HG03025 (cell line): ENCODE results near the gene HS1BP3.

Source experiments
- ATAC-seq: cut with Tn5 transposase; IDR thresholded peaks from one replicate; pipeline ENCODE4 v1.9.1; 2021; ENCODE audit warnings: mild to moderate bottlenecking, moderate library complexity; ENCODE audit not compliant: unreplicated experiment, low FRiP score

HS1BP3 gene

DNA sequence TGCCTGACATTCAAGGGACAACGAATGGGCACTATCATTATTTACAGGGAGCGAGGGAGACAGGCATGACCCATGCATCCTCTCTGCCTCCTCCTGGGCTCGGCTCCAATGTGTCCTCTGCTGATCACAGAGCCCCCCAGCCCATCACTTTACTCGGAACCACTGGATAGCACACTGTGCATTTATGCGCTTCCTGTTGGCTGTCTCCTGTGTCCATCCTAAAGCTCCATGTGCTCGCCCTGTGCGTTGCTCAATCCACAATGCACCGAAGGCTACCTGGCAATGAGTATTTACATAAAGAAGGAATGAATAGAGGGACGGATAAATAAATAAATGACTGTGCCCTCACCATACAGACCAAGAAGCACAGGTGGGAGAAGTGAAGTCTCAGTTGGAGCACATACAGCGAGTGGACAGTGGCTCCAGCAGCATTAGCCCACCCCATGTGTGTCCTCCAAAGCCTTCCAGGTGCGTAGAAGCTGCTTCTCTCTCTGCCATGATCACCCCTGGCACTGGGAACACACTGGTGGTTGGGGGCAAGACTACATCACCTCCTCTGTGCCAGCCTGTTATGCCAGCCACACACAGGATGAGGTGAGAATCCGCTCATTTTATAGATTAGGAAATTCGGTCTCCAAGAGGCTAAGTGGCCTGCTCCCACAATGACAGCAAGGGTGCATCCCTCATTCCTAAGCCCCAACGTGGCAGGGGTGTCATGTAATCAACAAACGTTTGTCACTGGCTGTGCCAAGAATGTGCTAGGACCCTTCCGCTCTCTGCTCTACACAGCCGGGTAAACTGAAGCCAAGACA lies 13.7 kb upstream of the HS1BP3 start:
- ATAC-seq = no peak

DNA sequence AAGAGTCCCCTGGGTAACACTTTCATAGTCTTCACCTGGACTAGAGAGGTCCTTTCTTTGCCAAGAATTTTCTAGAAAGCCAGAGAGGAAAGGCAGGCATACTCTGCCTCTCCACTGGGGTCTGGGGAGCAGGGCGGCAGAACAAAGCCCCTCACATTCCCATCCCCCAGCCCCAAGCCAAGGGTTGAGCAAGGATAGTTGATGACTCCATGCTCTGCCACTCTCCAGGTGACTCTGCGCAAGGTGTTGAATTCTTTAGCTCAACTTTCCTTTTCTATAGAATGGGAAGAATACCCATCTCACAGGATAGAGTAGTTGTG lies 13.1 kb upstream of the HS1BP3 start:
- no peak for ATAC-seq

DNA sequence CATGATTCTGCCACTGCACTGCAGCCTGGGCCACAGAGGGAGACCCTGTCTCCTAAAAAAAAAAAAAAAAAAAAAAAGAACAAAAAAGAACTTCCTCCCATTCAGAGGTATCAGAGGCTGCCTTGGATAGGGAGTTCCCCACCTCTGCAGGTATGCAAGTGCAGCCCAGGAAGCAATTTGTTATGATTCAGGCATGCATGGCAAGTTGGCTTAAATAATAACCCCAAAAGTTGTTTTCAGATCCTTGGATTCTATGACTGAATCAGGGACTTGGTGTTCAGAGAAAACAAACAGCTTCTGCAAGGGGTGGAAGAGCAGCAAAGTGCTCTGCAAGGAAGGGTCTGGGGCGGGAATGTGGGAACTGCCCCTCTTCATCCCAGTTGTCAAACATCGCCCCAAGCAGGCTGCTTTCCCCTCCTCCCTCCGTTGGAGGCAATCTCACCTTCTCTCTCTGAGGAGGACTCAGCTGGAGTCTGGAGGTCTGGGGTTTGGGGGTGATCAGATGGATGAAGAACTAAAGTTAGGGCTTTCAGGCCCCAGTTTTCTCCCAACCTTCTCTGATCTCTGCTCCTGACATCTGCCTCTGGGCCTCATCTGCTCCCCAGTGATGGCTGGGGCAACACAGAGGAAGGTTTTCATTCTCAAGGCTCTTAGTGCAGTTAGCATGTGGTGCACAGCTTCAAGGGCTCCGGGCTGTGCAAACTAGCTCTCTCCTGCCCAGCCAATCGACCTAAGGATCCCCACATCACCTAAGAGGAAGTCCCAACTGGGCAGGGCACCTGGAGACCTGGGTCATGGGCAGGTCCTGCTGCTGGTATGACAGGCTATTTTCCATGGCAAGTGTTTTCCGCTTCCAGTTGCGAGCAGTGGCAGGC lies 12.5 kb upstream of the HS1BP3 start:
- no peak for ATAC-seq

DNA sequence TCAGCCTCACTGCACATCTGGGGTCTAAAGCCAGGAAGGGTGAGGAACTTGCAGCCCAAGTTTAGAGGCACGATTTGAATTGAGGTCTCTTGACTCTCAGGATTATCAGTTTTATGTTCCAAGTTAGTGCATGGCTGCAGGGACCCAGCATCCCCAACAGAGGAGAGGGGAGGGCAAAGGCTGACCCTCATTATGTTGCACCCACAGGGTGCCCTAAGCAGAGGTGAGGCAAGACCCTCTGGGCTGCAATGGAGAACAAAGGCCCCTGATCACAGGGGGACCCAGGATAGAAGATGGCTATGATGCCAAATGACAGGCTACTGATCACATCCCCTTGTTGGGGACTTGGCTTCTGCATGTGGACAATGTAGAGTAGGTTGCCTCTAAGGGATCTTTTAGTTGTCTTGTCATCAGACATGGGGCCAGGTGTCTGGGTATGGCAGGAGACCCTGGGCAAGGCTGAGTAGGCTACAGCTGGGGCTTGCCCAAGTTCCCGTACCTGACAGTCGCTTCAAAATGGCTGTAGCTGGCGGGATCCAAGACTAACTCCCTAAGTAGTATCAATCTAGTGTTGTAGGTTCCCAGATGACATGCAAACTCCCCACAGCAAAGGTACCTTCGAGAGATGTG lies 11.5 kb upstream of the HS1BP3 start:
- ATAC-seq = no peak

DNA sequence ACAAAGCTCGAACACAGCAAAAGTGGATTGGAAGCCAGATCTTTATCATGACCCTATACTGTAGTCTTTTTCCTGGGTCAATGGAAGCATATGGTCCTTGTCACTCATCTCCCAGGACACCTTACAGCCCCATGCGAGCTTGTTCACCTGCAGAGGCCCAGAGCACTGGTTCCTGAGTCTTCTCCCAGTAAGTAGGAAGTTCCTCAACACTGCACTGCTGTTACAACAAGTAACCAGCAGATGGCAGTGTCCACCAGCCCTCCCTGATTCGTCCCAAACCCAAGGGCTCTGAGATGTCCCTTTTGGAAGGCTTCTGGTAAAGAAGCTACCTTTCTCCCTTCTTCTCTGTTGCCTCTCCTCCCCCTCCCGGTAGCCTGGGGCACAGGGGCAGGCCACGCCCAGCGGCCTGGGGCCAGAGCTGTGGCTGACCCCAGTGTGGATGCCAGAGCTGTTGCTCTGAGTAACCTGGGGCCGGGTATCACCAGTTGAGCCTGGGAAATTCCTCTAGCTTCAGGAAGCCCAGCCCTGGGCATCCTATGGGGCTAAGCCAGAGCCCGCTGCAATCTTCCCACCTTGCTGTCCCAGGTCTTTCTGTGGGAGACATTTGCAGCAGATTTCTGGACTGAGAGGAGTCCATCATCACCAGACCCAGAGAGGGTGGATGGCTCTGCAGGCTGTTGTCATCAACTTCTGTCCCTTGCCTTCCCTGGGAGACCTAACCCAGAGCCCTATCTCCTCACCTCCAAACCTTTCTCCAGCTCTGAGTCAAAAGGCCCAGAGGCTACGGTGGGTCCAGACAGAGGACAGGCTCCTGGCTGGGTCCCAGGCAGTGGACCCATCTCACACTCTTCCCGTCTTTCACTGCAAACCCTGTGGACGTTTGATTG lies 10.8 kb upstream of the HS1BP3 start:
- peak; percentile 52 for ATAC-seq

DNA sequence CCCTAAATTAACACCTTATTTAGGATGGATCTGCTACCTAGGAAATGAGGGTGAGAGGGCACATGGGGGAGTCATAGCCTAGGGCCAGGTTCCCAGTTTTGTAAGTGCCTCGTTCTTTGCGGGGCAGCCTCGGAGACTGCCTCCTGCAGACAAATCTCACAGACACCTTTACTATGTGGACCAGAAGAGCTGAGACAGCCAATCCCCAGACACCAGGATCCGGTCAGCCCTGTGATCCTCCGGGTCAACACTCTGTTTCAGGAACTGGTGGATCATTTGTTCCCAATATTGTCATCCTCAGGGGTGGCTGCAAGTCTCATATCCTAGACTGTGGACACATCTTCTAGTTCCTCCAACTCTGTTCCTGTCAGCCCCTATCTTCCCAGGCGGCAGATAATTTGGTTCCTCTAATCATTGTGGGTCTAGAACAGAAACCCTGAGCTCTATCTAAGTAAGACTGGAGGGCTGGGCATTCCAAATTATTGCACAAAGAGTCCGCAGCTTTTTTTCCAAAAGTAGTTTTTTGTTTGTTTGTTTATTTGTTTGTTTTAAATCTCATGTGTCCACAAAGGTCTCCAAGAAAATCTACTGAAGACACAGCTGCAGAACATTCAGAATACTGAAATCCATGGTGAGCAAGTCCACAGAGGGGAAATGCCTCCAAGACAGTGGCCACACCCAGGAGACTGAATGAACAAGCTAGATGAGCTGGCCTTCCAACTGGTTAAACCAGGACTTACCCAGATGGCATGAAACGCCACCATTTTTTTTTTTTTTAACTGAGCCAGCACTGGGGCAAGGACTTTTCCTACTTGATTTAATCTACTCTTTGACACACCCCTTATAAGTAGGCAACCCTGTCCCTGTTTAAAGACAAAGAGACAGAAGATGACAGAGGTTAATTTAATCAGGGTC lies 9.9 kb upstream of the HS1BP3 start:
- ATAC-seq = no peak

DNA sequence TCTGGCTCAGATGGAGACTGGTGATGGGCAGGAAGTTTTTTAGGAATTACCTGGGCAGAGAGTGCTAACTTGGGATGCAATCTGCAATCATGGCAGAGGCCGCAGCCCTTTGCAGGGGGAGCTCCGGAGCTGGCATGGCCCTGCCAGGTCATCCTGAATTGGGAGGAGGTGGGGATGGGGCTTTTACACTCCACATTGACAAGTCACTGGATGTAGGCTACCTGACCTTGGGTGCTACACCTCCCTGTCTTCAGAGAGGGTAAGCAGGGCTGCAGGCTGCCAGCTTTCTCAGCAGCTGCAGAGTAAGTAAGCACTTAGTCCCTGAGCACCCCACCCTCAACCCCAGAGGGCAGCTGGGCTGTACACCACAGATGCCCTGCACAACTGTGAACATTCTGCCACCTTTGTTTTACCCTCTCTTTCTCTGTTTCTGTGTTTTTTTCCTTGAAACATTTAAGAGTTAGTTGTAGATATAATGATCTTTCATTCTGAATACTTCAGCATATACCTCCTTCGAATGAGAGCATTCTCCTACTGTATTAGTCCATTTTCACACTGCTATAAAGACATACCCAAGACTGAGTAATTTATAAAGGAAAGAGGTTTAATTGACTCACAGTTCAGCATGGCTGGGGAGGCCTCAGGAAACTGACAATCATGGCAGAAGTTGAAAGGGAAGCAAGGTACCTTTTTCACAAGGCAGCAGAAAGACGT lies 6.8 kb upstream of the HS1BP3 start:
- ATAC-seq = no peak

DNA sequence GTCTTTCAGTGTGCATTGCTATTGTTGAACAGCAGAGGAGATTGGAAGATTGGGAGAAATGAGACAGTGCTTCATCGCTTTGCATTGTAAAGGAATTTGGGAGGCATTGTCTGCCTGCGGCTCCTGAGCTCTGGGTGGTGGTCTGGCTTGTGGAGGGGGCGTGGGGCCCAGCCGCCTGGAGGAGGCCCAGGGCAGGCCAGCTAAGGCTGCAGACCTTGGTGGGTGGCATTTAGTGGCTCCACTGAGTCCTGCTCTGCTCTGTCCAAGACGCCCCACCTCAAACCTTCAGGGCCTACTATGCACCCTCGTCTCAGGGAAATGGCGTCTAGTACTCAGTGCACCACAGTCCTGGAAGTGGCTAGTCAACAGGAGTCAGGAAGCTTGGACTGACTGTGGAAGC lies 5.7 kb upstream of the HS1BP3 start:
- ATAC-seq = no peak

DNA sequence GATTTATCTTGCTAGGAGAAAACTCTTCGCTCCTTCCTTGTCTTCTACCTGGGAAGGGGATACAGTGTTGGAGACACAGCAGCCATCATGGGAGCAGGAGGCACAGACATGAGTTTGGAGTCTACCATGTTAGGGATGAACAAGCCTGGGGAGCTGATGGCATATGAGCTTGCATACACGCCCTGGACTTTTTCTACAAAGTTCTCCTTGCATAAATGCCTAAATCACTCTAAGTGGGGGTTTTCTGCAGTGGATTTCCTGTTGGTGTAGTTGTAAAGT lies 3.6 kb upstream of the HS1BP3 start:
- ATAC-seq = no peak

DNA sequence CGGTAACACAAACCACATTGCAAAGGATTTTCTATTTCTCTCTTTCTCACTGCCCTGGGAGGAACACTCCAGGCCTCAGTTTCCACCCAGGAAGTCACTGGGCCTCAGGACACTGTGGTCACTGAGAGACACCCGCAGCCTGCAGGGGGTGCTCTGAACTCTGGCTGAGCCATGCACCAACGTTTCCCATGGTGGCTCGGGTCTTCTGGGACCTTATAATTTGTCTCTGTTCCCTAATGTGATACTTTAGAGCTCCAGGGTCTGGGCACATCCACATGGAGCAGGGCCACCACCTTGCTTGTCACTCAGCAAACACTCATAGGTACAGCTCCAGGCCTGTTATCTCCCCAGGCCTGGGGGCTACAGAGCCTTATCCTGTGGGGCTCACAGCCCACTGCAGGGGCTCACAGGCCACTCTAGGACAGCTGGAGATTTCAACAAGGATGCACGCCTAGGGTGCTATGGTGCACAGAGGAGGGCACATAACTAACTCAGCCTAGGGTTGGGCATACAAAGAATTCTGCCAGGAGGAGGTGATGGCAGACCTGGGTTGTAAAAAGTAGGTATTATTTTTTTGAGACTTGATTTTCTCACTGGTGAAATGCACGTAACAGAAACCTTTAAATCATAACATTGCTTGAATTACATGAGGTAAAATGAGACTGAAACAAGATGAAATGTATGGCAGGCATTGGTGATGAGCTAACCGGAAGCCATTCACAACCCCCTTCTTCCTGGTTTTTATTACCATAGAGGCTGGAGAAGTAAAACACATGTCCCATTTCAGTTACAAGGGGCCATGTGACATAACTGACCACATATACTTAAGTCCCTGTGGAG lies 3.0 kb upstream of the HS1BP3 start:
- ATAC-seq = no peak

DNA sequence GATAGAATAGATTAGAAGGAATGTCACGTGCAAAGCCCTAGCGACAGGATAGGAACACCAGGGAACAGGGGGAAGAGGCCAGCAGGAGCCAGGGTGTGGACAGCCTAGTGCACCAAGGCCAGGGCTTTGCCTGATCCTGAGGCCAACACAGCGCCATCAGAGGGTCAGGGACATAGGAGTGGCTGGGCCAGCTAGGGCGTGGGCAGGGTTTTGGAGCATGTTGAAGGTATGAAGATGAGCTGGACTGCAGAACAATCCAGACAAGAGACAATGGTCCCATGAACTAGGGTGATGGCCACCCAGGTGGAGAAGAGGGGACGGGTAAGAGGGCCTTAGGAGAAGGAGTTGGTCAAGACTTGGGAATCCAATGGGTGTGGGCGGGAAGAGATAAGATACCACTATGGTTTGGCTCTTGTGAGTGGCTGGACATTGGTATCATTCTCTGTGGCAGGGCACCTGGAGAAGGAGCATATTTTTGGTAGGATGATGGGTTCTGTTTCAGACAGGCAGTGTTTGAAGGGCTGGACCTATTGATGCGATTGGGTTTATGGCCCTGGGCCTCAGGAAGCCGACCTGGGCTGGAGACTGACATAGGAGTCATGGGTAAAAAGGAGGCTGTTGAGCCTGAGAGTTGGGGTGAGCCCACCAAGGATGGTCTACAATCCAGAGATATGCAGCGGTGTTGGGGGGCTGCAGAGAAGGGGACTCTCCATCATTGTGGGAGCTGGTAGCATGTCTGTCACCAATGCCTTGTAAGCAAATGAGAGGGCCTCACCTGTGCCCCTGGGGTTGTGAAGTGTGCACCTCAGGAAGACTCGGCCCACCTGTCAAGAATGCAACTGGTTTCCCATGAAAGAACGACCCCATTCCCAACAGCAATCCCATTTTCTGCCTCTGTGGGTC lies 2.0 kb upstream of the HS1BP3 start:
- ATAC-seq = no peak

DNA sequence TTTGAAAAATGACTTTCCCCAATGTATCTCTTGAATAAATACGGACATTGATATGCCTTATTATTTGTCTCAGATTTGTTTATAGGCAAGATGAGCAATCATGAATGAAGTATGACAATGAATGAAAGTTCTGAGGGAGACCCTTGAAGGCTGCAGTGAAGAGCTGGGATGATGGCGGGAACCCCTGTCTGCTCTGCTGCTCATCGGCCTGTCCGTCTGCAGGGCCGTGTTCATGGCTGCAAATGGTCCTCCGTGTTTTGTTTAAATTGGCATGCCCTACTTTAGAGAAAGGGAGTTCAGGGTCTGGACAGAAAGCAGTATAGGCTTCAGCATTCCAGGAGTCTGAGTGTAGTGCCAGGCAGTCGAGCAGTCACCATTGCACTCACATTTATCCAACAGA lies 1.2 kb upstream of the HS1BP3 start:
- no peak for ATAC-seq

DNA sequence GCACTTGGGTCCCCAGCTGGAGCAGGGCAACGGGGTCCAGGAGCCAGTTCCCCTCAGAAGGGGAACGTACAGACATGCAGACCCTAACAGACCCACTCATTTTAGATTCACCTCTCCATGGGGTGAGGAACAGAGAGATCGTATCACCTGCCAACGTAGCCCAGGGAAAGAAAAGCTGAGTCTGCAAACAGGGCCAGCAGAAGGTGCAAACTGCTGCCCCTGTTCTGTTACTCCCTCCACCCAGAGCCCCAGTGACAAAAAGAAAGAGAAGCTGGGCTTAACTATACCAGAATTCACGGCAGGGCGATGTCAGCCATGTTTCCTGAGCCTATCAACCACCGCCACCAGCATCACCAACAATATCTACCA lies 817 bp upstream of the HS1BP3 start:
- ATAC-seq = no peak

DNA sequence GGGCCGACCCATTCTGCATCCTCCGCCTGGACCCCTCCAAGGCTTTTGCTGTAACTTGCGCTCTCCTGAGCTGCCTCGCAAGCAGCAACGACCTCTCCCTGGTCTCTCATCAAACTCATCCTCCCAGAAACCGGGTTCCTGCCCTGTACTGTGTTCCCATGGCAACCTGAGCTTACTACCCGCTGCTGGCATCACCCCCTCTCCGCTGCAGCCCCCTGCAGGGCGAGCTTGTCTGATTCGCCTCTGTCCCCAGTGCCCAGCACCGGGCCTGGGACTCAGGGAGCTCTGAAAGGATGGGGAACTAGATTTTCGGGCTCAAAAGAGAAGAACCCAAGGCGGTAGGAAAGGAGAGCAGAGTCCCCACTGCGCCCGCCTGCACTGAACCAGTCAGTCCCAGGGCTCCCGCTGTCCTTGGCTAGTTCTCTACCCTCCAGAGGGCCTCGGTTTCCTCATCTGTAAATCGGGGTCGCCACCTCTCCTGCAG lies 463 bp downstream of the HS1BP3 start:
- peak; percentile 8 for ATAC-seq

DNA sequence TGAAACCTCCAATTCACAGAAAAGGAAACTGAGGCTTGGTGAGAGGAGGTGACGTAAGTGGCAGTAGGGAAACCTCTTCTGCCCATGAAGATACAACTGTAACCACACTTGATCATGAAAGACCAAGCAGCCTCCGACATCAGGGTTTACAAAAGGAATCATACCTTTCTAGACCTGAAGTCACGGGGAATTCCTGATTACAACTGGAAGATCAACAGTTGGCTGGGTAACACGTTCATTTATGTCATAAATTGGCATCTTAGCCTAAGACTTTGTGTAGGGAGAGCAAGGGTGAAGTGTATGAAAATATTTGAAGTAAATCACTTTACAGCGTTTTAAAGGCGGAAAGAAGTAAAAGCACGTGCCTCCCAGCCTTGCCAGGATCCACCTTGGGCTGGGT lies 922 bp downstream of the HS1BP3 start:
- ATAC-seq = no peak

DNA sequence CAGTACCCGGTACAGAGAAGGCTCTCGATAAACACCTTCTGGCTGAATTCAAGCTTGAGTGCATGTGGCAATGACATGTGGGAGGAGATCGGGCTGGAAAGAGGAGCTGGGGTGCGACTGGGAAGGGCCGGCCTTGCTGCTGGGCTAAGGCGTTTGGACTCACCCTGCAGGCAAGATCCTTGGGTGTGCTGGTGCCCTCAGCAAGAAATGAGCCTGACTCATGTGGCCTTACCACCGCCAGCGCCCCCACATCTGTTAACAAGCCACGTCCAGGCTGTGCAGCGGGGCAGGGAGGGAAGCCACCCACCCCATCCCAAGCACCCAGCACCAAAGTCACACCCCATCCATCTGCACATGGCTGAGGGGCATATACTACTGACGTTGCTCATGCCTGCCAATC lies 1.3 kb downstream of the HS1BP3 start:
- ATAC-seq = no peak

DNA sequence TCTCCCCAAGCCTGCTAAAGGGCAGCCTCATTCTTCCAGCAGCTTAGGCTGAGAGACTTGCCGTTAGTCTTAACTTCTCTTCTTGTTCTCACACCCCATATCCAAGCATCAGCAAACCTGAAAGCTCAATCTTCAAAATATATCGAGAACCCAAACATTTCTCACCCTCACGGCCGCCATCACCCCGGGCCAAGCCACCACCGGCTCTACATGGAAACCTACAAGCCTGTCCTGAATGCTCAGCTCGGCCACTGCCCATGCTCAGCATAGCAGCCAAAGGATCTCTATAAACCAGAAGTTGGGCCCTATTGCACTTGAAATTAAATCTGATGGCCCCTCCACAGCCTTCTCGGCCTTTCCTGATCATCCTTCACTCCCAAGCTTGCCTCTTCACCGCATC lies 2.1 kb downstream of the HS1BP3 start:
- ATAC-seq = no peak
